Stomach (tissue), 9 donors: ENCODE data around the gene CLTCL1. TPM values are rescaled to one million over a fixed set of nuclear protein-coding genes. Genes with fewer than 3 reads are reported as not detected.
A peak's percentile ranks its signal among the peaks of the same experiment; 100 is the strongest.
"Not testable (repeated sequence)": the region's sequence is repeated elsewhere in the genome, so short reads cannot be mapped to it uniquely, and the experiment has no call there.

Source experiments
- DNase-seq, 2 donors: peaks; one replicate each; pipeline versions ENCODE4 v3.0.0 to v3.0.0-alpha.2; 2013 to 2019
- H3K27ac ChIP-seq, 5 donors: fragments of 200-600 bp in 4 of 5; sonication (generic) in 4 of 5; one replicate each; pipeline ENCODE4 v1.5.1; 2013 to 2019; ENCODE audit warnings: mild to moderate bottlenecking in 1 of 5, moderate library complexity in 1 of 5
- H3K27me3 ChIP-seq, 3 donors: fragments of 200-600 bp; sonication (generic); one replicate each; pipeline ENCODE4 v1.5.1; 2017 to 2019; ENCODE audit warnings: mixed run types in 1 of 3
- H3K36me3 ChIP-seq, 4 donors: fragments of 200-600 bp; sonication (generic); 1 replicate in 3 of 4; 2 replicates in 1 of 4; pipeline ENCODE4 v1.5.1; 2016 to 2019
- H3K4me1 ChIP-seq, 4 donors: fragments of 200-600 bp; sonication (generic); one replicate each; pipeline ENCODE4 v1.5.1; 2016 to 2019
- H3K4me3 ChIP-seq, 4 donors: fragments of 200-600 bp; sonication (generic) in 3 of 4; one replicate each; pipeline ENCODE4 v1.5.1; 2016 to 2019; ENCODE audit warnings: mild to moderate bottlenecking in 1 of 4
- H3K9me3 ChIP-seq, 4 donors: fragments of 200-600 bp; sonication (generic); one replicate each; pipeline ENCODE4 v1.5.1; 2016 to 2019
- CTCF ChIP-seq, 7 experiments: fragments of 450-650 bp in 4 of 7; fragments of 200-600 bp in 3 of 7; sonication (generic) in 3 of 7; IDR thresholded peaks; one replicate each; pipeline ENCODE4 v1.5.1; 2016 to 2019; ENCODE audit warnings: antibody characterized with exemption in 7 of 7, control low read depth in 2 of 7, mild to moderate bottlenecking in 1 of 7
- EP300 ChIP-seq: sonication (generic); formaldehyde crosslinking; IDR thresholded peaks from one replicate; pipeline ENCODE4 v1.6.1; 2017; ENCODE audit warnings: antibody characterized with exemption
- POLR2A ChIP-seq, 4 donors: fragments of 450-650 bp; IDR thresholded peaks; one replicate each; pipeline ENCODE4 v1.6.1; 2016; ENCODE audit warnings: antibody characterized with exemption in 4 of 4, control low read depth in 2 of 4, mild to moderate bottlenecking in 1 of 4, moderate library complexity in 1 of 4
- POLR2AphosphoS5 ChIP-seq, 3 donors: sonication (generic); formaldehyde crosslinking; IDR thresholded peaks; one replicate each; pipeline ENCODE4 v1.6.1; 2016; ENCODE audit warnings: antibody characterized with exemption in 3 of 3
- WGBS, 5 donors: extraction: QIAGEN DNeasy Blood & Tissue Kit in 3 of 5; methylation state at CpG; one replicate each; pipeline versions ENCODE4 v1.1.5 to v1.1.7; 2013 to 2018; 5-methylcytosine and 5-hydroxymethylcytosine counted together
- intact Hi-C: fragments of 100-400 bp; cut with DNase I; formaldehyde crosslinking; loops from one replicate; pipeline ENCODE4 v1.15.1; 2023; ENCODE audit warnings: low total_unique reads
- polyA plus RNA-seq, 3 donors: library from polyadenylated mRNA; stranded (reverse); fragments of 200-250 nt; gene quantifications; one replicate each; pipeline ENCODE4 v1.2.3, GENCODE V29; 2013
- total RNA-seq, 5 donors: library from RNA; depleted of rRNA; stranded (reverse); fragments of >200 nt; gene quantifications; one replicate each; pipeline versions ENCODE4 v1.1.0 to v1.2.3, GENCODE V29; 2014 to 2016
- donor health status: healthy with polysubstance abuse.
- donor health status: Bipolar disorder and iron deficiency.
- donor health status: healthy.

Gene CLTCL1
- total and polyA plus RNA-seq, 8 donors: 3.0 to 10.1 (median 4.7) TPM

- WGBS, 5 donors: 68 to 81% (median 76%) methylated on average over 4 of the region's 4 CpGs
- no peak for DNase-seq
- intact Hi-C loops: no loop called here
- Histone ChIP-seq H3K4me3 (no peak overlapping the region), H3K27me3 (no peaks in the 10 kb centered on the region), H3K27ac (no peak overlapping the region), H3K9me3 (no peaks in the 10 kb centered on the region), H3K4me1 (peaks cover 11 to 35% (median 27%) of the 10 kb centered on the region in 4 donors), H3K36me3 (no peaks in the 10 kb centered on the region)
- TF ChIP-seq POLR2A (IDR thresholded peaks at IDR 0.05) (no peak), EP300 (no peak), CTCF (IDR thresholded peaks at IDR 0.05) (no peak), POLR2AphosphoS5 (IDR thresholded peaks at IDR 0.05) (no peak)
These were observed 3.6 kb downstream of the CLTCL1 start for GRCh38 chr22:19287889-19288288.

GRCh38 chr22:19287076-19287707, 4.3 kb downstream of the CLTCL1 start:
- WGBS, 5 donors: 36 to 52% (median 39%) methylated on average over 5 of the region's 5 CpGs
- intact Hi-C loops: no loop called here
- Histone ChIP-seq H3K27me3 (no peaks in the 10 kb centered on the region), H3K36me3 (no peaks in the 10 kb centered on the region), H3K27ac (no peak overlapping the region), H3K4me3 (no peak overlapping the region), H3K9me3 (no peaks in the 10 kb centered on the region), H3K4me1 (peaks cover 6 to 28% (median 20%) of the 10 kb centered on the region in 4 donors)
- DNase-seq: peak in 1 of 2 donors; percentile 30
- TF ChIP-seq POLR2A (IDR thresholded peaks at IDR 0.05) (no peak), EP300 (no peak), CTCF (IDR thresholded peaks at IDR 0.05) (no peak), POLR2AphosphoS5 (IDR thresholded peaks at IDR 0.05) (no peak)

GRCh38 chr22:19285831-19286230, 5.7 kb downstream of the CLTCL1 start:
- peaks cover 5 to 21% (median 14%) of the 10 kb centered on the region in 4 donors for H3K4me1 ChIP-seq
- DNase-seq: no peak
- intact Hi-C loops: no loop called here
- WGBS, 5 donors: 44 to 71% (median 58%) methylated on average over 1 of the region's 1 CpG
- no peak overlapping the region for H3K4me3 ChIP-seq
- H3K27ac ChIP-seq: peak overlapping the region in 1 of 5 donors; percentile 7
- TF ChIP-seq EP300: no peak
- no peak for TF ChIP-seq POLR2A (IDR thresholded peaks at IDR 0.05)
- TF ChIP-seq CTCF (IDR thresholded peaks at IDR 0.05): no peak
- no peak for TF ChIP-seq POLR2AphosphoS5 (IDR thresholded peaks at IDR 0.05)
- H3K9me3 ChIP-seq: no peaks in the 10 kb centered on the region
- no peaks in the 10 kb centered on the region for H3K27me3 ChIP-seq
- H3K36me3 ChIP-seq: no peaks in the 10 kb centered on the region

- DNase-seq, H3K4me1 ChIP-seq, H3K27me3 ChIP-seq, H3K27ac ChIP-seq, intact Hi-C loops, H3K9me3 ChIP-seq, H3K4me3 ChIP-seq: not testable (repeated sequence)
- 91 to 97% (median 95%) methylated on average over 10 of the region's 10 CpGs for WGBS, 5 donors
- H3K36me3 ChIP-seq: peaks cover 0 to 13% (median 7%) of the 10 kb centered on the region in 4 donors
These were observed 12.4 kb downstream of the CLTCL1 start for GRCh38 chr22:19279143-19279542.

- no peak overlapping the region for H3K27ac ChIP-seq
- no peaks in the 10 kb centered on the region for H3K9me3 ChIP-seq
- WGBS, 5 donors: 91 to 96% (median 93%) methylated on average over 8 of the region's 8 CpGs
- H3K27me3 ChIP-seq: no peaks in the 10 kb centered on the region
- no peaks in the 10 kb centered on the region for H3K4me1 ChIP-seq
- no peak for DNase-seq
- TF ChIP-seq CTCF (IDR thresholded peaks at IDR 0.05) (no peak), POLR2AphosphoS5 (IDR thresholded peaks at IDR 0.05) (no peak), EP300 (no peak), POLR2A (IDR thresholded peaks at IDR 0.05) (no peak)
- H3K4me3 ChIP-seq: no peak overlapping the region
- peaks cover 0 to 18% (median 10%) of the 10 kb centered on the region in 4 donors for H3K36me3 ChIP-seq
- intact Hi-C loops: no loop called here
These were observed 13.7 kb downstream of the CLTCL1 start for GRCh38 chr22:19277785-19278184.
